Measurements from ENCODE around the gene EXTL1. TPM values are rescaled to one million over a fixed set of nuclear protein-coding genes. Genes with fewer than 3 reads are reported as not detected.

EXTL1 gene
- total and polyA plus RNA-seq, 2 donors (not counting 3 experiments of a cell fraction or from before 2014, with no cell fraction given): not detected

DNA sequence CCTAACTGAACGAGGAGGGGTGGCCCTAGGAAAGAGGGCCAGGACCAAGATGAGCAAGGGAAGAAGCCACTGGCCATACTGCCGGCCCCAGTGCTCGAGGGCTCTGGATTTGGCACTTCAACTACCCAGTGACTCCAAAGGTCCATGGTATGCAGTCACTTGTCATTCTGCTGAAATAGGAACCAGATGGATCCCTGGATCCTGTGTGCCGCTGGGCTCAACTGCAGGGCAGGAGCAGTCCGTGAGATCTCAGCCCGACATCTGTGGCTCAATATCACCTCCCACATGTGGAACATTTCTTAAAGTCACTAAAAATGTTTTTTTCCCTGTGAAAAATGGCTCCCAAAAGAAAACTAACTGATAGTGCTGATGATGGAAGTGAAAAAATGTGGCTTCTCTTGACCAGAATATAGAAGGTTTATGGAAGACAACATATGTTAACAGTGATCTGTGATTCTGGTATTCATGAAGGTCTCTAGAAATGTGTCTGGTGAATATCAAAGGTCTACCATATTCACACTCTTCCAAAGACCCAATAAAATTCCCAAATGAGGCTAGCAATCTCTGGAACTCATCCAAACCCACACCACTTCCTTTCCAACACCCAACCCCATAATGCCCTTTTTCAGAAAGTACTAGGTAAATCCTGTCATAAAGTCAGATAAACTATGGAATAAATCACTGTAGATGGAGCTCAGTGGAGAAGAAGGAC lies 47.8 kb upstream of the EXTL1 start:
- no TSS peak for BruUV-seq (replicated peaks)
- no peak for FAIRE-seq
- POLR2A ChIA-PET: no interaction called here

More for the DNA sequence above, 47.8 kb upstream of the EXTL1 start:
- dilution Hi-C loops (cut with MboI; ENCODE audit: extremely low pct_ligation_motif_present, low sequenced_read_pairs): no loop called here
- no peak for DNase-seq (ENCODE audit: low read depth, low spot score)
- Histone ChIP-seq H3K79me2 (ENCODE audit: control insufficient read depth, insufficient read depth, low read length) (no peaks in the 10 kb centered on the region), H3K4me1 (ENCODE audit: control insufficient read depth, extremely low read depth, insufficient read depth, low read length) (no peaks in the 10 kb centered on the region), H3K9ac (replicated peaks; ENCODE audit: extremely low read depth, insufficient read depth, low read length) (no peak overlapping the region), H4K20me1 (replicated peaks; ENCODE audit: control insufficient read depth, extremely low read depth, insufficient read depth, low read length) (no peaks in the 10 kb centered on the region), H3K9me3 (replicated peaks; ENCODE audit: control insufficient read depth, insufficient read depth, low read length) (no peaks in the 10 kb centered on the region), H3K27ac (ENCODE audit: insufficient read depth, low read depth, low read length) (no peak overlapping the region), H3K4me3 (replicated peaks in 1 of 3; ENCODE audit: insufficient read depth in 1 of 3, low read depth in 1 of 3, low read length in 3 of 3) (no peak overlapping the region), H3K27me3 (ENCODE audit: control insufficient read depth in 2 of 2, insufficient read depth in 2 of 2, low read length in 2 of 2) (no peaks in the 10 kb centered on the region), H3K4me2 (ENCODE audit: insufficient read depth, low read length) (no peak overlapping the region), H3K9me1 (replicated peaks; ENCODE audit: control insufficient read depth, extremely low read depth, insufficient read depth, low read length) (no peaks in the 10 kb centered on the region), H2AFZ (ENCODE audit: low read depth, low read length) (no peak overlapping the region), H3K36me3 (ENCODE audit: control insufficient read depth in 2 of 2, extremely low read depth in 1 of 2, insufficient read depth in 2 of 2, low read length in 2 of 2) (peaks cover 0 to 9% of the 10 kb centered on the region in 2 experiments)
- TF ChIP-seq FOS (IDR thresholded peaks at IDR 0.05; ENCODE audit: borderline replicate concordance, insufficient read depth, low read length) (no peak), MYC (IDR thresholded peaks at IDR 0.05; ENCODE audit: low read depth, low read length) (no peak), GATA2 (IDR thresholded peaks at IDR 0.05; ENCODE audit: insufficient read depth, insufficient read length, low read depth, low read length) (no peak), EZH2 (IDR thresholded peaks at IDR 0.05; ENCODE audit: borderline replicate concordance, low read depth, low read length, severe bottlenecking) (no peak), JUN (IDR thresholded peaks at IDR 0.05; ENCODE audit: borderline replicate concordance, insufficient read depth, insufficient read length, low read depth) (no peak), POLR2A (IDR thresholded peaks at IDR 0.05; ENCODE audit: low read depth, low read length) (no peak), POLR2AphosphoS5 (IDR thresholded peaks at IDR 0.05; ENCODE audit: insufficient read depth, low read depth, low read length) (no peak)
- TF ChIP-seq, protein P1, sequence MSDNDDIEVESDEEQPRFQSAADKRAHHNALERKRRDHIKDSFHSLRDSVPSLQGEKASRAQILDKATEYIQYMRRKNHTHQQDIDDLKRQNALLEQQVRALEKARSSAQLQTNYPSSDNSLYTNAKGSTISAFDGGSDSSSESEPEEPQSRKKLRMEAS (IDR thresholded peaks at IDR 0.05; ENCODE audit: insufficient read depth, insufficient read length): no peak
- TF ChIP-seq, protein P2, sequence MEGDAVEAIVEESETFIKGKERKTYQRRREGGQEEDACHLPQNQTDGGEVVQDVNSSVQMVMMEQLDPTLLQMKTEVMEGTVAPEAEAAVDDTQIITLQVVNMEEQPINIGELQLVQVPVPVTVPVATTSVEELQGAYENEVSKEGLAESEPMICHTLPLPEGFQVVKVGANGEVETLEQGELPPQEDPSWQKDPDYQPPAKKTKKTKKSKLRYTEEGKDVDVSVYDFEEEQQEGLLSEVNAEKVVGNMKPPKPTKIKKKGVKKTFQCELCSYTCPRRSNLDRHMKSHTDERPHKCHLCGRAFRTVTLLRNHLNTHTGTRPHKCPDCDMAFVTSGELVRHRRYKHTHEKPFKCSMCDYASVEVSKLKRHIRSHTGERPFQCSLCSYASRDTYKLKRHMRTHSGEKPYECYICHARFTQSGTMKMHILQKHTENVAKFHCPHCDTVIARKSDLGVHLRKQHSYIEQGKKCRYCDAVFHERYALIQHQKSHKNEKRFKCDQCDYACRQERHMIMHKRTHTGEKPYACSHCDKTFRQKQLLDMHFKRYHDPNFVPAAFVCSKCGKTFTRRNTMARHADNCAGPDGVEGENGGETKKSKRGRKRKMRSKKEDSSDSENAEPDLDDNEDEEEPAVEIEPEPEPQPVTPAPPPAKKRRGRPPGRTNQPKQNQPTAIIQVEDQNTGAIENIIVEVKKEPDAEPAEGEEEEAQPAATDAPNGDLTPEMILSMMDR (IDR thresholded peaks at IDR 0.05; ENCODE audit: extremely low read depth in 1 of 2, insufficient read depth in 1 of 2, low read depth in 1 of 2, low read length in 2 of 2): no peak
- CTCF ChIA-PET: no interaction called here
- intact Hi-C loops (cut with micrococcal nuclease): no loop called here
